Progenitor cell of endocrine pancreas (in vitro differentiated cells): ENCODE data around the gene PLOD3. TPM values are rescaled to one million over a fixed set of nuclear protein-coding genes. Genes with fewer than 3 reads are reported as not detected.

Experiments used
- microRNA-seq: library from miRNA; unstranded; fragments of <30 nt; microRNA quantifications from one replicate; pipeline ENCODE4 v1.1.0, GENCODE V29; 2020; ENCODE audit warnings: borderline number of aligned reads; ENCODE audit not compliant: unreplicated experiment
- total RNA-seq: library from RNA; stranded (reverse); gene quantifications from 2 replicates; pipeline ENCODE4 v1.2.1, GENCODE V29; 2021

Gene PLOD3
- total RNA-seq, 1 donor from 2014 or later: 89.8 TPM

Small RNA genes lying within 50 kb of the gene (microRNA-seq; reads per million reads assigned to microRNA genes)
- not detected for gene MIR4653

Other genes starting within 250 kb of the PLOD3 start
- 0.31 and 0.33 TPM in 2 replicates for gene MUC12, start 248.0 kb downstream of the PLOD3 start, total RNA-seq
- gene MUC17, start 197.5 kb downstream of the PLOD3 start, total RNA-seq: not detected in 2 replicates
- gene TRIM56, start 132.1 kb downstream of the PLOD3 start, total RNA-seq: 19.3 and 22.0 TPM in 2 replicates
- gene SERPINE1, start 90.5 kb downstream of the PLOD3 start, total RNA-seq: 0.11 and 0.14 TPM in 2 replicates
- 61.3 and 66.5 TPM in 2 replicates for gene AP1S1, start 63.1 kb downstream of the PLOD3 start, total RNA-seq
- gene VGF, start 52.0 kb downstream of the PLOD3 start, total RNA-seq: 0.96 and 1.8 TPM in 2 replicates
- gene NAT16, start 37.3 kb downstream of the PLOD3 start, total RNA-seq: not detected in 2 replicates
- gene MOGAT3, start 16.5 kb downstream of the PLOD3 start, total RNA-seq: not detected in 2 replicates
- gene ZNHIT1, start 584 bp upstream of the PLOD3 start, total RNA-seq: 60.2 and 62.2 TPM in 2 replicates
- 21.2 and 22.8 TPM in 2 replicates for gene CLDN15, start 20.2 kb upstream of the PLOD3 start, total RNA-seq
- gene FIS1, start 27.5 kb upstream of the PLOD3 start, total RNA-seq: 118 and 124 TPM in 2 replicates
- 60.3 and 60.6 TPM in 2 replicates for gene IFT22, start 104.2 kb upstream of the PLOD3 start, total RNA-seq
- 44.5 and 46.2 TPM in 2 replicates for gene COL26A1, start 145.3 kb upstream of the PLOD3 start, total RNA-seq